HuH-7 (cell line): ENCODE data around the gene TCF12.

Source experiments
- DNase-seq: peaks from one replicate; pipeline ENCODE4 v3.0.0; 2011; ENCODE audit warnings: low spot score

TCF12 gene

GRCh38 chr15:56918046-56918938 lies at the start of gene TCF12:
Gene TCF12, plus strand, starts transcription at chr15:56918644. Its CDS starts 1,270 bp downstream, at chr15:56919914.
- peak; percentile 89 for DNase-seq

- no peak for DNase-seq
Observed at GRCh38 chr15:56869573-56869972, 48.9 kb upstream of the TCF12 start.

- DNase-seq, result no peak
Observed at GRCh38 chr15:56871185-56871584, 47.3 kb upstream of the TCF12 start.

DNA sequence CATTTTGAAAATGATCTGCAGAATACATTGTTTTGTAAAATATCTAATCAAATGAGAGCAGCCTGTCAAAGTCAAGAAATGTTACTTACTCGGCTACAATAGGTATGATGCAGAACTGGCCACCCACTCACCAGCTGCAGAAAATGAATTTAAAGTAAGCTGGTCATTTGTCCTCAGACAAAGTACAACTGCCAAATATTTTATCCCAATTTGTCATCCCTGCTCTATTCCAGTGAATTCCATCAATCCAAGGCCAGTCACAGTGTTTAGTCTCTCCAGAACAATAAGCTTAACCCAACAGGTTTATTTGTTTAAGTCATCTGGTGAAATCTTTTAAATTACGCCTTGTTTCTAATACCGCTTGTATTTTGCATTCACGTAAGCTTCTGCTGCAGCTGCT lies 46.6 kb upstream of the TCF12 start:
- no peak for DNase-seq

DNA sequence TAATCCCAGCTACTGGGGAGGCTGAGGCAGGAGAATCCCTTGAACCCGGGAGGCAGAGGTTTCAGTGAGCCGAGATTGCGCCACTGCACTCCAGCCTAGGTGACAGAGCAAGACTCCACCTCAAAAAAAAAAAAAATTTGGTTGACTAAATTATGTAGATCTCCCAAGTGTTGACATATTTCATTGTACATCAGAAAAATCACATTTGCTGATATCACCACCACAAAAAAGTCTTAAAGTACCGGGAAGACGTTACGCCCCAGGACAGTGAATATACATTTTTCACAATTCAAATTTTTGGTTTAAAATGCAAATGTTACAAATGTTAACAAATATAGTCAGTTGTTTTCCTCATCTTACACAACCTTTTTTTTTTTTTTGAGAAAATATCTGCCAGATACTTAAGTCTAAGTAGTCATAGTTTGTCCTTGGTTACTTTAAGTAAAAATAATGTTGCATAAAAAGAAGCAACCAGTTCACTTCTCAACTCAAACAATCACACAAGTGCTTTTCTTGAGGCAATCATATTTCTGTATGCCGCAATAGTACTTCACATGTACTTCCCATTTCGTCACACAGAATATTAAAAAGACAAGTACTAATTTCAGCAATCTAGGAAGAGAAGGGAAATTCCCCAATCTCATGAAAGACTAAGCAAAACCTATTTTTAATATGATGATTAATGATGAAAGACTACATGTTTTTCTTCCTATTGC lies 41.0 kb upstream of the TCF12 start:
- no peak for DNase-seq

- DNase-seq, result no peak
Observed at GRCh38 chr15:56879502-56879901, 38.9 kb upstream of the TCF12 start.

GRCh38 chr15:56883088-56883487 lies 35.4 kb upstream of the TCF12 start:
- no peak for DNase-seq

- DNase-seq, result no peak
Observed at GRCh38 chr15:56886363-56886931, 32.0 kb upstream of the TCF12 start.

DNA sequence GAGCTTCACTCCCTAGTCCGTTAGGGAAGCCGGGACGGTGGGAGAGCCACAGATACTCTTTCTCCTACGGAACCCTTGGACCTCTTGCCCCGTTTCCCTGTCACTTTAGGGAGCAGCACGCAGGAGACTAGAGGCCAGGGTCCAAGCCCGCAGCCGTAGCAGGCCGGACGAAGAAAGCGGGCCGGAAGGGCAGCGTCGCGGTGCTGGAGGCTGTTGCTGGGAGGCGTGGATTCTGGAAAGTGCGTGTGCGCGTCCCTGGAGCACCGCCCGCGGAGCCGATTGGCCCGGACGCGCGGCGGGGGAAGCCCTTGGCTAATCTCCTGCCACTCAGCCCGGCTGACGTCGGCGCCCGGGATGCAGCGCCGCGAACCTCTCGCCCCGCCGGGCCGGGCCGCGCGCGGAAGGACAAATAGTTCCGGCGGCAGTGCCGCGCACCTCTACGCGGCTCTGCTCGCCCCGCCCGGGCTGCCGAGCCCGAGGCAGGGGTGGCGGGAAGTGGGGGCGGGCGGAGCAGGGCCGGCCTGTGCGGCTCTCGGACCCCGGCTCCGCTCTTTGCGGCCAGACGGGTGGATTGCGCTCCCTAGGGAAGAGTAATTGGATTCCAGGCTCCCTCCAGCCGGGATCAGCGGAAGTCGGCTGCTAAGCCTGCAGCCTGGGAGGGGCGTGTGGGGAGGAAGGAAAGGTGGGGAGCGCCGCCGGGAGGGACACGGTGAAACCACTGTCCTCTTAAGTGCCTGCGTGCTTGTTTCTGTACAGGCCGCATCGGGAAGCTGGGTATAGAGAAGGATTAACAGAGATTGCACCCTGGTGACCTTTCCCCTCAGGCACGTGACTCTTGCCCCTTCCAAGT lies 31.3 kb upstream of the TCF12 start:
- peak; percentile 85 for DNase-seq

GRCh38 chr15:56887782-56888438 lies 30.5 kb upstream of the TCF12 start:
- no peak for DNase-seq

DNA sequence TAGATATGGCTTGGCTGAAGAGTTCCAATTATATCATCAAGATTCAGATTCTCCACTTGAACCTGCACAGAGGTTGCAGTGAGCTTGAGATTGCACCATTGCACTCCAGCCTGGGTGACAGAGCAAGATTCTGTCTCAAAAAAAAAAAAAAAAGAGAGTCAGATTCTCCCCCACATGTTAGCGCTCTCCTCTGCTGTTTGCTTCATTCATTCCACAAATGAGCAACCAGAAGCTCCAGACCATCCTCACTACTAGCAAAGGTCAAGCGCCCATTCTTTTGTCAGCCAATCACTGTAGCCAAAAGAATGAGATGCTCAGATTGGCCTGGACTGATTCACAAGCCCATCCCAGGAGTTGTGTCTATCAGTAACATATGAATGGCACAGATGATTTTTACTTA lies 28.4 kb upstream of the TCF12 start:
- no peak for DNase-seq

GRCh38 chr15:56891852-56892440 lies 26.5 kb upstream of the TCF12 start:
- DNase-seq, result no peak

- no peak for DNase-seq
Observed at GRCh38 chr15:56892659-56893363, 25.6 kb upstream of the TCF12 start.

DNA sequence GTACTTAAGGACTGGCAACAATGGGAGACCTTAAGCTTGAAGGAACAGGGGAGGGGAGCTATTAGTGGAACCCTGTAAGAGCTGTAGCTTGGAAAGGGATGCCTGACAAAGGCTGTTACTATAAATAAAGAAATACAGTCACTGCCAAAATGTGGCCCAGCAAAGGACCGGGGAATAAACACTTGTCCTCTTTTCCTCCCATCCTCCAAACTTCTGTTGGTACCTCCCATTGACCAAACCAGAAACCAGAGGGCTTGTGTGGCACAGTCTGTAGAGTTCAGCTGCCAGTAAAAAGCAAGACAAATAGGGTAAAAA lies 25.1 kb upstream of the TCF12 start:
- DNase-seq, result no peak

GRCh38 chr15:56894601-56895000 lies 23.8 kb upstream of the TCF12 start:
- no peak for DNase-seq

GRCh38 chr15:56901931-56902330 lies 16.5 kb upstream of the TCF12 start:
- DNase-seq, result no peak

- DNase-seq, result no peak
Observed at GRCh38 chr15:56906766-56907165, 11.7 kb upstream of the TCF12 start.

DNA sequence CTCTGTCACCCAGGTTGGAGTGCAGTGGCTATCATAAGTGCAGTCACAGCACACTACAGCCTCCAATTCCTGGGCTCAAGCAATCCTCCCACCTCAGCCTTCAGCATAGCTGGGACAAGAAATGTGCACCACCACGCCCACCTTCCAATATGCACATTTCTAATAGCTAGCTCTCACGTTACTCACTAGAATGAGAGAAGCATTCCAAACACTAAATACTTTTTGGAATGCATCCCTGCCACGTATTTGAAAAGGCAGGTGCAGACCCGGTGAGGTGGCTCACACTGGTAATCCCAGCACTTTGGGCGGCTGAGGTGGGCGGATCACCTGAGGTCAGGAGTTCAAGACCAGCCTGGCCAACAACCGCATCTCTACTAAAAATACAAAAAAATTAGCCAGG lies 7.6 kb upstream of the TCF12 start:
- DNase-seq, result no peak

GRCh38 chr15:56913241-56913640 lies 5.2 kb upstream of the TCF12 start:
- DNase-seq, result no peak

GRCh38 chr15:56913670-56914069 lies 4.8 kb upstream of the TCF12 start:
- DNase-seq, result no peak

DNA sequence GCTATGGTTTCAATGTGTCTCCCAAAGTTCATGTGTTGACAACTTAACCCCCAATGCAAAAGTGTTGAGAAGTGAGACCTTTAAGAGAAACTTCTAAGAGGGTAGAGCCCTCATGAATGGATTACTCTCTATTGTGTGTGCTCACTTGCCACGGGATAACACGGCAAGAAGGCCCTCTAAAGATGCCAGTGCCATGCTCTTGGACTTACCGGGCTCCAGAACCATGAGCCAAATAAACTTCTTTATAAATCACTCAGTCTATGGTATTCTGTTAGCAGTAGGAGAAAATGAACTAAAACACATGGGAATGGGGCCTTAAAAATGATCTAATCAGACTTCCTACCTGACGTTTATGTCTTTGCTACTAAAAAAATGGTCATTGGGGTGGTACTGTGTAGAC lies 2.6 kb upstream of the TCF12 start:
- no peak for DNase-seq
